ENCODE results near the gene RBM34. TPM values are rescaled to one million over a fixed set of nuclear protein-coding genes. Genes with fewer than 3 reads are reported as not detected.

The RBM34 gene, protein sequence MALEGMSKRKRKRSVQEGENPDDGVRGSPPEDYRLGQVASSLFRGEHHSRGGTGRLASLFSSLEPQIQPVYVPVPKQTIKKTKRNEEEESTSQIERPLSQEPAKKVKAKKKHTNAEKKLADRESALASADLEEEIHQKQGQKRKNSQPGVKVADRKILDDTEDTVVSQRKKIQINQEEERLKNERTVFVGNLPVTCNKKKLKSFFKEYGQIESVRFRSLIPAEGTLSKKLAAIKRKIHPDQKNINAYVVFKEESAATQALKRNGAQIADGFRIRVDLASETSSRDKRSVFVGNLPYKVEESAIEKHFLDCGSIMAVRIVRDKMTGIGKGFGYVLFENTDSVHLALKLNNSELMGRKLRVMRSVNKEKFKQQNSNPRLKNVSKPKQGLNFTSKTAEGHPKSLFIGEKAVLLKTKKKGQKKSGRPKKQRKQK
- 10 to 100 TPM; 13.1 to 56.7 (median 29.7) TPM for total RNA-seq

DNA sequence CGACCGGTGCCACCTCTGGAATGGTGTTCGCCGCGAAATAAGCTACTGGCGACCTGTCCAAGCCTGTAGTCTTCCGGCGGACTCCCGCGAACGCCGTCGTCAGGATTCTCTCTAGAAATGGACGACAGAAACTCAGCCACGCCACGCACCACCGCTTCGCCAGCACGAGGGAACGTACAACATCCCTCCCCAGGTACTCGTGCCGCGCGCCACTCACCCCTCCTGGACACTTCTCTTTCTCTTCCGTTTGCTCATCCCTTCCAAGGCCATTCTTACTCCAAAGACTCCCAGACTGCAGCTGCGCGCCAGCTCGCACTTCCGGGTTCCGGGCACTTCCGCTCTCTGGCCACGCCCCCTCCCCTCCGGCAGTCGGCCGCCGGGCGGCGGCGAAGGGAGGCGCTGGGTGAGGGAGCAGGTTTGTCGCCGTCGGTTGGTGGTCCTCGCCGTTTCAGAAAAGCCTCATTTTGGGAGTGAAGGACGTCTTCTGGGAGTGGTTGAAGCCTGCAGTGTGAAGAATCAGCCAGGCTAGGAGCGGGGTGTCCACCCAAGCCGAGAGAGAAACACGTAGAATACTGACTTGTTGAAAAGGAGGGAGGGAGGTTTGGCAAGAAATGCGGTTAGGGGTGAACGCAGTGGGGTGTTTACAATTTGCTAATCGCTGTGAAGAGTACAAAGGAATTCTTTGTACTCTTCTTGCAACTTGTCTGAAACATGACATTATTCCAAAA, at the start of gene RBM34:
TSS of gene RBM34 (minus strand) at position 294 of the 728 bp plus-strand sequence. CDS start at position 270, 24 bp downstream.
- intact Hi-C loops (cut with DNase I; ENCODE audit: low total_unique reads) (no loop called here), in situ Hi-C loops (cut with MboI; ENCODE audit: low pct_ligation_motif_present in 1 of 4, low pct_unique_long_range_greater_than_20kb in 1 of 4, low sequenced_read_pairs in 3 of 4) (no loop called here)
- Histone ChIP-seq H3K9me3 (no peaks in the 10 kb centered on the region), H3K27me3 (no peaks in the 10 kb centered on the region), H3K4me3 (peak within 1 kb of the TSS; percentile 60 to 77 (median 66)), H3K27ac (peak within 1 kb of the TSS; percentile 91 to 96 (median 92)), H3K4me1 (peaks cover 8 to 50% (median 30%) of the 10 kb centered on the region in 4 donors), H3K36me3 (no peaks in the 10 kb centered on the region)
- 1% methylated on average over 52 of the region's 52 CpGs; no CpG with 5 or more reads in 1 of the 2 donors for WGBS, 2 donors (ENCODE audit: low coverage in 1 of 2)
- TF ChIP-seq POLR2AphosphoS5 (IDR thresholded peaks at IDR 0.05), result peak; percentile 97 to 99 (median 98)
- no peak for TF ChIP-seq EP300 (IDR thresholded peaks at IDR 0.05; ENCODE audit: low read depth)
- TF ChIP-seq, protein P1, sequence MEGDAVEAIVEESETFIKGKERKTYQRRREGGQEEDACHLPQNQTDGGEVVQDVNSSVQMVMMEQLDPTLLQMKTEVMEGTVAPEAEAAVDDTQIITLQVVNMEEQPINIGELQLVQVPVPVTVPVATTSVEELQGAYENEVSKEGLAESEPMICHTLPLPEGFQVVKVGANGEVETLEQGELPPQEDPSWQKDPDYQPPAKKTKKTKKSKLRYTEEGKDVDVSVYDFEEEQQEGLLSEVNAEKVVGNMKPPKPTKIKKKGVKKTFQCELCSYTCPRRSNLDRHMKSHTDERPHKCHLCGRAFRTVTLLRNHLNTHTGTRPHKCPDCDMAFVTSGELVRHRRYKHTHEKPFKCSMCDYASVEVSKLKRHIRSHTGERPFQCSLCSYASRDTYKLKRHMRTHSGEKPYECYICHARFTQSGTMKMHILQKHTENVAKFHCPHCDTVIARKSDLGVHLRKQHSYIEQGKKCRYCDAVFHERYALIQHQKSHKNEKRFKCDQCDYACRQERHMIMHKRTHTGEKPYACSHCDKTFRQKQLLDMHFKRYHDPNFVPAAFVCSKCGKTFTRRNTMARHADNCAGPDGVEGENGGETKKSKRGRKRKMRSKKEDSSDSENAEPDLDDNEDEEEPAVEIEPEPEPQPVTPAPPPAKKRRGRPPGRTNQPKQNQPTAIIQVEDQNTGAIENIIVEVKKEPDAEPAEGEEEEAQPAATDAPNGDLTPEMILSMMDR (IDR thresholded peaks at IDR 0.05), result peak in 4 of 5 experiments; percentile 14 to 54 (median 35)
- peak; percentile 99 for TF ChIP-seq POLR2A (IDR thresholded peaks at IDR 0.05)
- peak; percentile 95 for DNase-seq

DNA sequence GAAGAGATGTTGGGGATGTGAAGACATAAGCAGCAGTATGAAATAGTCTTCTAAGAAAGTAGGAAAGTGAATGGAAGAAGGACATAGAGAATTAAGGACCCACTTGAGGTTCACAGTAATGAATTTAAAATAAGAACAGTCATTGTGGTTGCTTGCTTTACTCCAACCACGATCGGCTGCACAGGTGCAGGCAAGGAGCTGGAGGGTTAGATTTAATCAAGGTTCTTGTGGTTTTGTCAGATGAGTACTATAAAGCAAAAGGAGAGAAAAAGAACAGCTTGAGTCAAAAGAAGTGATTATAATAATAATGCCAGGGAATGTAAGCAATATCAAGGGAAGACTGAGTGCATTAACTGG, 46.1 kb upstream of the RBM34 start:
- TF ChIP-seq, protein P1 (IDR thresholded peaks at IDR 0.05), result no peak
- TF ChIP-seq POLR2AphosphoS5 (IDR thresholded peaks at IDR 0.05), result no peak
- TF ChIP-seq EP300 (IDR thresholded peaks at IDR 0.05; ENCODE audit: low read depth), result no peak
- TF ChIP-seq POLR2A (IDR thresholded peaks at IDR 0.05), result no peak
- Histone ChIP-seq H3K36me3 (peaks cover 0 to 37% (median 11%) of the 10 kb centered on the region in 4 donors), H3K27ac (no peak overlapping the region), H3K4me1 (no peaks in the 10 kb centered on the region), H3K27me3 (no peaks in the 10 kb centered on the region), H3K4me3 (no peak overlapping the region), H3K9me3 (no peaks in the 10 kb centered on the region)
- no peak for DNase-seq
- 74 to 81% methylated on average over 2 of the region's 2 CpGs for WGBS, 2 donors (ENCODE audit: low coverage in 1 of 2)
- in situ Hi-C loops (cut with MboI; ENCODE audit: low pct_ligation_motif_present in 1 of 4, low pct_unique_long_range_greater_than_20kb in 1 of 4, low sequenced_read_pairs in 3 of 4), result no loop called here
- intact Hi-C loops (cut with DNase I; ENCODE audit: low total_unique reads), result no loop called here

DNA sequence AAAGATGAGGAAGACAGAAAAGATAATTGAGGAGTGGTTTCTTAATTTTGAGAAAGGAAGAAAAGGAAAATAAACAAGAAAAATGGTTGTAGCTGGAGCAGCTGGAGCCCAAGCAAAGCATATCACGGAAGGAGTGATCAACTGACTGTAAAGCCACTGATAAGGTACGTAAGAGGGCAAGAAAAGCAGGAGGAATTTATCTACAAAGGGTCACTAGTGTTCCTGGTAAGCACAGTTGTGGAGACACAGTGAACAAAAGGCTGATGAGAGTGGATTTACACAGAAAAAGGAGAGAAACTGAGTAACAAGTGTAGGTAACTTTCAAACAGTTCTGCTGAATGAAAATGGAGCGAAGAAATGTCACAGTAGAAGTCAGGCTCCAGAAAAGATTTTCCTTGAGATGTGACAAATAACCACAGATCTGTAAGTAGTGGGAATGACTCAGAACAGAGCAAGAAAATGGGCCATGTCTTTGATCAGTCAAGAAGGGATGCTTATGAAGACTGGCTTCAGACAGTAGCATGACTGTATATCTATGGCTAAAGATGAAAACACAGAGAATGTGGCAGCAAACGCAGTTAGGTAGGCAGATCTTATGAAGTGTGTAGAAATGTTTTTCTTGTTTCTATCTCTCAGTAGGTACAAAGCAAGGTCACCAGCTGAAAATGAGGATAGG, 45.6 kb upstream of the RBM34 start:
- no peak for TF ChIP-seq POLR2AphosphoS5 (IDR thresholded peaks at IDR 0.05)
- no peak for TF ChIP-seq POLR2A (IDR thresholded peaks at IDR 0.05)
- no peak for TF ChIP-seq EP300 (IDR thresholded peaks at IDR 0.05; ENCODE audit: low read depth)
- TF ChIP-seq, protein P1 (IDR thresholded peaks at IDR 0.05), result no peak
- intact Hi-C loops (cut with DNase I; ENCODE audit: low total_unique reads), result no loop called here

DNA sequence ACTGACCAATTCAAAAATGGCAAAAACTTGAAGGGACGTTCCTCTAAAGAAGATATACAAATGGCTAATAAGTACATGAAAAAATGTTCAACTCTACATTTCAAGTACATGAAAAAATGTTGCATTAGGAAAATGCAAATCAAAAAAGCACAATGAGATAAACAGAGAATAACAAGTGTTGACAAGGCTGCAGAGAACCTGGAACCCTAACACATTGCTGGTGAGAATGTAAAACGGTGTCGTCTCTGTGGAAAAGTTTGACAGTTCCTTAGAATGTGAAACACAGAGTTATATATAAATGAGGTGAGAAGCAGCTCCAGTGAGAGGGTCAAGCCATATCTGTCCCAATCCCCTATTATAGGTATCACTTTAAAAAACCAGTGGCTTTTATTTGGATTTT, 44.6 kb upstream of the RBM34 start:
- TF ChIP-seq EP300 (IDR thresholded peaks at IDR 0.05; ENCODE audit: low read depth) (no peak), POLR2AphosphoS5 (IDR thresholded peaks at IDR 0.05) (no peak), POLR2A (IDR thresholded peaks at IDR 0.05) (no peak)
- TF ChIP-seq, protein P1 (IDR thresholded peaks at IDR 0.05), result no peak
- no peaks in the 10 kb centered on the region for H3K9me3 ChIP-seq
- no peak for DNase-seq
- no peak overlapping the region for H3K4me3 ChIP-seq
- H3K27me3 ChIP-seq, result no peaks in the 10 kb centered on the region
- WGBS, 2 donors (ENCODE audit: low coverage in 1 of 2), result 93 to 96% methylated on average over 3 of the region's 3 CpGs
- in situ Hi-C loops (cut with MboI; ENCODE audit: low pct_ligation_motif_present in 1 of 4, low pct_unique_long_range_greater_than_20kb in 1 of 4, low sequenced_read_pairs in 3 of 4), result no loop called here
- intact Hi-C loops (cut with DNase I; ENCODE audit: low total_unique reads), result no loop called here
- peaks cover 0 to 23% (median 4%) of the 10 kb centered on the region in 4 donors for H3K36me3 ChIP-seq
- H3K4me1 ChIP-seq, result no peaks in the 10 kb centered on the region
- no peak overlapping the region for H3K27ac ChIP-seq

More for the DNA sequence above, 45.6 kb upstream of the RBM34 start:
- H3K36me3 ChIP-seq, result peaks cover 0 to 32% (median 8%) of the 10 kb centered on the region in 4 donors
- DNase-seq, result no peak
- no peak overlapping the region for H3K4me3 ChIP-seq
- 88 to 89% methylated on average over 4 of the region's 4 CpGs for WGBS, 2 donors (ENCODE audit: low coverage in 1 of 2)
- H3K4me1 ChIP-seq, result no peaks in the 10 kb centered on the region
- H3K27me3 ChIP-seq, result no peaks in the 10 kb centered on the region
- H3K9me3 ChIP-seq, result no peaks in the 10 kb centered on the region
- no peak overlapping the region for H3K27ac ChIP-seq
- in situ Hi-C loops (cut with MboI; ENCODE audit: low pct_ligation_motif_present in 1 of 4, low pct_unique_long_range_greater_than_20kb in 1 of 4, low sequenced_read_pairs in 3 of 4), result no loop called here

Data from transverse colon (tissue), 4 donors.